Dermis microvascular lymphatic vessel endothelial cell (primary cell): Measurements from ENCODE around the gene ASB5. TPM values are rescaled to one million over a fixed set of nuclear protein-coding genes. Genes with fewer than 3 reads are reported as not detected.

ENCODE experiments used
- DNase-seq, 2 donors: peaks; one replicate each; pipeline versions ENCODE4 v3.0.0 to v3.0.0-alpha.2; 2010; ENCODE audit warnings: low read depth in 2 of 2
- total RNA-seq: library from RNA; depleted of rRNA; stranded (reverse); fragments of >200 nt; gene quantifications from 2 replicates; pipeline ENCODE4 v1.2.1, GENCODE V29; 2014

Gene ASB5
- total RNA-seq, 1 donor from 2014 or later = not detected

- DNase-seq = peak; percentile 40 to 52
These were observed 8.3 kb upstream of the ASB5 start for GRCh38 chr4:176277162-176277904.

GRCh38 chr4:176276710-176277109 lies 7.7 kb upstream of the ASB5 start:
- DNase-seq = no peak

- DNase-seq = no peak
These were observed 5.4 kb upstream of the ASB5 start for GRCh38 chr4:176274441-176274840.

- DNase-seq = no peak
These were observed 4.7 kb upstream of the ASB5 start for GRCh38 chr4:176273736-176274135.

GRCh38 chr4:176272799-176273198 lies 3.8 kb upstream of the ASB5 start:
- DNase-seq = no peak

GRCh38 chr4:176271749-176272148 lies 2.7 kb upstream of the ASB5 start:
- no peak for DNase-seq

- DNase-seq = peak in 1 of 2 donors; percentile 50
These were observed 1.6 kb upstream of the ASB5 start for GRCh38 chr4:176270669-176271068.

- no peak for DNase-seq
These were observed 3.0 kb downstream of the ASB5 start for GRCh38 chr4:176266026-176266425.

- DNase-seq = no peak
These were observed 6.8 kb downstream of the ASB5 start for GRCh38 chr4:176262243-176262642.

GRCh38 chr4:176261481-176261880 lies 7.5 kb downstream of the ASB5 start:
- no peak for DNase-seq

- DNase-seq = no peak
These were observed 8.0 kb downstream of the ASB5 start for GRCh38 chr4:176261018-176261417.

- DNase-seq = no peak
These were observed 9.5 kb downstream of the ASB5 start for GRCh38 chr4:176259330-176260090.

GRCh38 chr4:176258135-176258534 lies 10.9 kb downstream of the ASB5 start:
- no peak for DNase-seq

- DNase-seq = no peak
These were observed 12.1 kb downstream of the ASB5 start for GRCh38 chr4:176256921-176257320.

- no peak for DNase-seq
These were observed 26.2 kb downstream of the ASB5 start for GRCh38 chr4:176242764-176243347.

GRCh38 chr4:176241703-176242102 lies 27.3 kb downstream of the ASB5 start:
- DNase-seq = no peak

- peak in 1 of 2 donors; percentile 1 for DNase-seq
These were observed 30.2 kb downstream of the ASB5 start for GRCh38 chr4:176238826-176239225.

GRCh38 chr4:176238157-176238610 lies 30.8 kb downstream of the ASB5 start:
- DNase-seq = peak; percentile 76 to 92

- DNase-seq = no peak
These were observed 32.1 kb downstream of the ASB5 start for GRCh38 chr4:176236946-176237345.

- DNase-seq = no peak
These were observed 38.2 kb downstream of the ASB5 start for GRCh38 chr4:176230836-176231235.

- DNase-seq = no peak
These were observed 39.4 kb downstream of the ASB5 start for GRCh38 chr4:176229645-176230044.

GRCh38 chr4:176226736-176227135 lies 42.3 kb downstream of the ASB5 start:
- DNase-seq = no peak
